Activated CD4-positive, alpha-beta T cell treated with anti-CD3 and anti-CD28 coated beads for 1 hour (primary cell): ENCODE measurements around the gene GASK1A.
"Not testable (repeated sequence)": the region's sequence is repeated elsewhere in the genome, so short reads cannot be mapped to it uniquely, and the experiment has no call there.

Experiments
- DNase-seq: peaks from one replicate; pipeline ENCODE4 v3.0.0-alpha.2; 2020

Gene GASK1A

DNA sequence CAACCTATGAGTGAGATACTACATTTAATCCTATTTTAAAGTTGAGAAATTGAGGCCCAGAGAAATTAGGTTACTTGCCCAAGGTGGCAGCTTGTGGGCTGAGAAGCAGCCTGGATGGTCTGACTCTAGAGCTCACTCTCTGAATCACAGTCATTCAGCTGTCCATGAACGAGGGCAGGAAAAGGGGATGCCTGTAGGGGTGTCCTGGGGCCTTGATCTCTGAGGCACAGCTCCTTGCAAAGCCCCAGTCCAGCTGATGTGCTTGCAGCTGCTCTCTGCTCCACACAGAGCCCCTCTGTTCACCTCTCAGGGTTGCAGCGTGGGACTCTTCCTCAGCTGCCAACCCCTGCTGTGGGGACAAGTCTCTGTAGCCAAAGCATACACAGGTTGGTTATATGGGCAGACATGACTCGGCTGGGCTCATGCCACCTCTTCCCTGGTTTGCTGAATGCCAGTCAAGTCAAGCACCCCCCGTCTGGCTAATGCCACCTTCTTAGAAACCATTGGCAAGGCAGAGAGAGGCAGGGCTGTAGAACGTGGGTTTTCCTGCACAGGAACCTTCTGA is 56.8 kb downstream of the GASK1A start:
- DNase-seq = no peak

DNA sequence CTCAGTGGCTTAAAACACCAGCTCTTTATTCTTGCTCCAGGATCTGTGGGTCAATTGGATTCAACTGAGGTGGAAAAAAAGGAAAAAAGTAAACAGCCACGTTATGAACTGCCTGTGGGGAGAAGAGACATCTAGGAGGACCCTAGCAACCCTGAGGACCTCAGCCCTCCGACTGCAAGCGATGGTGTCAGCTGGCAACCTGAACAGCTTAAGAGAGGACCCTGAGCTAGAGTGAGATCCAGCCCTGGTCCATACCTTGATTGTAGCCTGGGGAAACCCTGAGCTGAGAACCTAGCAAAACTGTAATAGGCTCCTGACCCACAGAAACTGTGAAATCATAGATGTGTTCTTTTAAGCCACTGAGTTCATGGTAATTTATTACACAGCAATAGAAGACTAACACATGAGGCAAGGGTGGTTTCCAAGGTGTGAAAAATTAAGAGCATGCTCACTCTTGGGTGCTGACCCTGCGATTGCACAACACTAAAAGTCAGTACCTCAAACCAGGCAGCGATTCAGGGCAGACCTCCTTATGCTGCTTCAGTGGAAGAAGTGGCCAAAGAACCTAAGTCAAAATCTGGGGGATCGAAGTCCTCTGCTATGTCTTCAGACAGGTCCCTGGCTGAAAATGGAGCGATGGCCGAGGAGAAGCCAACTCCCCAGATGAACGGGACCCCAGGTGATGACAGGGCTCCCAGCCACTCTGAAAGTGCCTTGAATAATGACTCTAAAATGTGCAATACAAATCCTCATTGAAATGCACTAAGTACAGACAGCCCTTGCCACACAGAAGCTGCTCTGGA is 57.7 kb downstream of the GASK1A start:
- no peak for DNase-seq

DNA sequence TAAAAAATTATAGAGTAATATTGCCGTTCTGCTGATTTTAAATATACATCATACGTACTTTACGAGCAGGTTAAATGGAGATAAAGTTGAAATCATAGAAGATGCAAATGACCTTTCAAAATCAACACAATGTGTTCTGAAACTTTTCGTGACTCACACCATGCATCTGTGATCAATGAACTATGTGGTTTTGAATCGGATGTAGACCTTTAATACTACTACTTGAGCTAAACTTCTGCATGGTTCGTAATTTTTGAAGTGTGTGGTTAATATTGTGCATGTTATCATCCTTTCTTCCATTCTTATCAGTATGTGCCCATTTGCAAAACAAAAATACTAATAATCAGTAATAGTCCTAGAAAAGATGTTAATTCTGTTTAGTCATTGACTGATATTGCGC is 58.9 kb downstream of the GASK1A start:
- no peak for DNase-seq

DNA sequence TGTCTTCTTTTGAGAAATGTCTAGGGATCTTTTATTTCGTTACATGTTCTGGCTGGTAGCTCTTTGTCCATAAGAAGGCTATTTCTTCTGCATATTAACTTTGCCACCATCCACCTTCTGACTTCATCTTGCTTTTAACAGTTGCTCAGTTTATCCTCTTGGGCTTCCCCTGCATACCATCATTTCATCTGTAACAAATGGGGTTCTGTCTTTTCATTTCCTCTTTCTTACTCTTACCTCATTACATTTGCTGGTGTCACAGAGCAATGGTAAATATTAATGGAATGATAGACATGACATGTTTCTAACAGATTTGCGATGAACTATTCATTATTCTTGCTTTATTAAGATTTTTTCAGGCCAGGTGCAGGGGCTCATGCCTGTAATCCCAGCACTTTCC is 62.4 kb downstream of the GASK1A start:
- DNase-seq = no peak

DNA sequence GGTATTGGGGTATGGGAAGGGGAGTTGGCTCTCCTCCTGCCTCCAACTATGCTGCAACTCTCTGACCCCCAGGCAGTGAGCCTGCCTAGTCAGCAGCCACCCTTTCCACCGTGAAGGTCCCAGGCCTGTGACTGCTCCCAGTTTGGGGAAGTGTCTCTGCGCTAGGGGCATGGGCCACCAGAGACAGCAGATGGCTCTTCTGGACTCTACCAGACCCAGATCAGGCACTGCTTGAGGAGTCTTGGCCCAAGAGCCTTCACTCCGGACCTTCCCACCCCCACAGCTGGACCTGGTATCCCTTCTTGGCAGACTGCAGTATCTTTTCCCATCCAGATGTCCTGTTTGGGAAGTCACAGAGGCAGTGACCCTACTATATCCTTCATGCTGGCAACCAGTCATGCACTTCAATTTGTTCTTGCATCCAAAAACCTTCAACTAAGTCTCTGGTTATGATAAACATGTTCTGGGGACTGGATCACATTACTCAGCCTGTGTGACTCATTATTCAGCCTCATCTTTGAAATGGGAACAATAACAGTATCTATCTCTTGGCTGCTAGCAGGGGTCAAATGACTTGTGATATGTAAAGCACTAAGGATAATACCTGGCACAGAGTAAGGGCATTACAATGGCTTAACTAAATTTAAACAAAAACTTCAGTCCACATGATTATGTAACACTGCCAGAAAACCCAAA is 64.1 kb downstream of the GASK1A start:
- no peak for DNase-seq

DNA sequence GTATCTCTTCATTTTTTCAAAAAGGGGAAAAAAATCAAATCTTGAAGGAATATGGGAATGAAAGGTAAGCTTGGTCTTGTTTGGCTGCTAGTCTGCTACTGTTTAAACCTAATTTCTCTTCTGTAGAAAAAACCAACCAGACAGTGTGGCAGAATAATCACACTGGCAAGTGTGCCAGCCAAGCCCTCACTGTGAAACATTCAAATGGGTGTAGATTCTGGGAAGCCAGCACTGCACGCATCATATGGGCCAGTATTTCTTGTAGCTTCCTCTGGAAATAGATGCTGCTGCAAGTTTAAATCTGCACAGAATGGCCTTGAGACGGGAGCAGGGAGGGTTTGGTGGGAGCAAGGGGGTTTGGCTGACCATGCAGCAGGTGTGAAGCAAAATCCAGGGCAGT is 64.7 kb downstream of the GASK1A start:
- no peak for DNase-seq

DNA sequence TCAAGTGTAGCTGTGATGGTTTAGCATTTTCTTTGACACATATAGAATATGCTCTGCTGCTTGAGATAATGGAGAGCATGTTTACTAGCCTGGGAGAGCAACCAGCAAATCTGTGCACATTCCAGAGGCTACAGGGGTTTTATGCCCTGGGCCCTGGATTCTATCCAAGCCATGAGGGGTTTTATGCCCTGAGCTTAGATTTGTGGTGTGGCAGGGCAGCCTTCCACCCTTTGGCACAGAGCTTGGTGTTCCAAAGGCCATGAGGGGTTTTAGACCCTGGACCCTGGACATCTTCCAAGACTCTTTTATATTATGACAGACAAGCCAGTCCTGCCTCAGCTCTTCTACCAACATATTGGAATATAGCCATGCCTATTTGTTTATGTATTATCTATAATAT is 66.0 kb downstream of the GASK1A start:
- not testable (repeated sequence) for DNase-seq

DNA sequence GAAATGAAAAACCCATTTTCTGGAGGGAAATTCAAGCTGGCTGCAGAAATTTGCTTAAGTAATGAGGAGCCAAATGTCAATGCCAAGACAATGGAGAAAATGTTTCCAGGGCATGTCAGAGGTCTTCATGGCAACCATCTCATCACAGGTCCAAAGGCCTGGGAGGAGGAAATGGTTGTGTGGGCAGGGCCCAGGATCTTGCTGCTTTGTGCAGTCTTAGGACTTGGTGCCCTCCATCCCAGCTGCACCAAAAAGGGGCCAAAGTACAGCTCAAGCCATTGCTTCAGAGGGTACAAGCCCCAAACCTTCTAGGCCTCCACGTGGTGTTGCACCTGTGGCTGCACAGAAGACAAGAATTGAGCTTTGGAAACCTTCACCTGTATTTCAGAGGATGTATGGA is 67.5 kb downstream of the GASK1A start:
- DNase-seq = no peak

DNA sequence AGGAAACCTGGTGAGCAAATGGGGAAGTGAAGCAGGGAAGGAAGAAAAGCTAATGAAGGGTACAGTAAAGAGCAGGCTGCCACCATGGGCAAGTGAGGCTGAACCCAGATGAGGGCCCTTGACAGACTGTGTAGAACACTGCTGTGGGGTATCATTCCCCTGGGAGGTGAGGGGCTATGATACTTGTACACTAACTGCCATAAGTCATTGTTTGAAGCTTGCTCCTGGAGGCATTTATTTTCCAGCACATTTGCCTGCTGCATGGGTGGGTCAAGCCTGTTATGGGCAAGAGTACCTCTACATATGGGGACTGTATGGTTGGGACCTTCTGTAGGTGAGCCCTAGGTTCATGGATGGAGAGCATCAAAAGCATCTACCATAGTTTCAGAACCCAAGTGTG is 69.4 kb downstream of the GASK1A start:
- no peak for DNase-seq

DNA sequence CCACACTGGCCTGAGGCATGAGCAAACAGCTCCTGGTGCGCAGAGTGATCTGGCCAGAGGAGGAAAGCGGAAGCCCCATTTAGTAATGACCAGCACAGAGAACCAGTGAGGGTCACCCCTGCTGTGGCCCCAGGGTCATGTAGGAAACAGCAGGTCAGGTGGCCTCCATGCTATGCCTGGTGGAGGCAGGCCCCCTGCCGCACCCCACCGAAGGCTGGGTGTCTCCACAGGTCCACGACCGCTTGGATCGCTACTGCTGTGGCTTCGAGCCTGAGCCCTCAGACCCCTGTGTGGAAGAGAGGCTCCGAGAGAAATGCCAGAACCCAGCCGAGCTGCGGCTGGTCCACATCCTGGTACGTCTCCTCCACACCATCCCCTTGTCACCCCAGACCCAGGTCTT is 74.2 kb downstream of the GASK1A start:
- no peak for DNase-seq

DNA sequence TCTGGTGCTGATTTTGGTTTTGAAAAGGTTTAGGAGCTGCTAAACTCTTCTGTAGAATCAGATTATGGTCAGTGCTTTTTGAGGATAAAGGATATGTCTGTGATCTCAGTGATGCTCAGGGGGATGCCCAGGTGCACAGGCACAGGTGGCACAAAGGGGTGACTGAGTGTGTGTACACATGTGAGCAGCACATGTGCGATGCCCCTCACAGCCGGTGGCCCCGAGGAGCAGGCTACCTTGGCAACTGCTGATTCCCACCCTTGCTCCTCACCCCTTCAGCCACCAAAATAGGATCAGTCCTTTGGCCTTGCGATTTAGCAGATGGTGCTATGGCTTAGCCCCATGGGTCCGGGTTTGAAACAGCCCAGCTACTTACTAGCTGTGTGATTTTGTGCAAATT is 75.6 kb downstream of the GASK1A start:
- no peak for DNase-seq

DNA sequence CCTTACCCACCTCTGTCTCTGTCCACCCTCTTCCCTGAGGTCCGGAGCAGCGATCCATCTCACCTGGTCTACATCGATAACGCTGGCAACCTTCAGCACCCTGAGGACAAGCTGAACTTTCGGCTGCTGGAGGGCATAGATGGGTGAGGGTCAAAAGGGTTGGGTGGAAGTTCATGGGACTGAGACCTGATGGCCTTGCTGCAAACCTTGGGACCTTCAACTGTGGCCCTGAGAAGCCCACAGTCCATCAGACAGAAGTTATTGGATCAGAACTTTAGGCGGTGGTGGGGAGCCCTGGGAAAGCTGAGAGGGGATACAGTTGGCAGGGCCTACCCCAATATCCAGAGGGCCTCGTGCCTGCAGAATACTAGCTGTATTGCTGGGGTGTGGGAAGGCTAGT is 76.3 kb downstream of the GASK1A start:
- DNase-seq = no peak

DNA sequence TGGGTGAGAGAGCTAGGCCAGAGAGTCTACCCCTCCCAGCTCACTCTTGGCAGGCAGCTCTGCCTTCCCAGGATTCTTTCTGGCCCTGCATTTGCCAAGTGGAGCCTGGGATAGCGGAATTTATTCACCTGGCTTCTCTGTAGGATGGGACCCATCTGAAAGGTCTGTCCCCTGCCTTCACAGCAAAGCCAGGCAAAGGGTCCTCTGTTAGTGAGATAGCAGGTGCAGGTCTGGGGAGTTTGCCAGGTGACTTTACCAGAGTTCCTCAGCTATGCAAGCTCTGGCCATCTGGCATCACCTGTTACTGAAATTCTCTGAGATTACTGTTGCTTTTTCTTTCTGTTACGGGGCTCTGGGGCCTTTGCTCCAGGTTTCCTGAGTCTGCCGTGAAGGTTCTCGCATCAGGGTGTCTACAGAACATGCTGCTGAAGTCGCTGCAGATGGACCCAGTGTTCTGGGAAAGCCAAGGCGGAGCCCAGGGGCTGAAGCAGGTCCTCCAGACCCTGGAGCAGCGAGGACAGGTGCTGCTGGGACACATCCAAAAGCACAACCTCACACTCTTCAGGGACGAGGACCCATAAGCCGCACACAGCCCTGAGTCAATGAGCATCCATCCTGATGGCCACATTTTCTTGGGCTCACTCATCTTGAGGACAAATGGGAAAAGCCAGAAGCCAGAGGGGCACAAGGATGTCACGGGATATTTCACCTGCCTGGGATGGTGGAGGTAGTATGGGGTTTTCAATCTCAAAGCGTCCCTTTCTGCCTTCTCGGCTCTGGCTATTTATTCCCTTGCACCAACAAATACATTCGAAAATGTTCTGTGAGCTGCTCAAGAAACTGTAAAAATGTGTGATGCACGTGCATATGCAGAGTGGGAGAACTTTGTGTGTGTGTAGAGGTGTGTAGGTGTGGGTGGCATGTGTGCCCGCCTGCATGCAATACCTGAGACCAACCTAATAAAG is 77.0 kb downstream of the GASK1A start:
- no peak for DNase-seq

DNA sequence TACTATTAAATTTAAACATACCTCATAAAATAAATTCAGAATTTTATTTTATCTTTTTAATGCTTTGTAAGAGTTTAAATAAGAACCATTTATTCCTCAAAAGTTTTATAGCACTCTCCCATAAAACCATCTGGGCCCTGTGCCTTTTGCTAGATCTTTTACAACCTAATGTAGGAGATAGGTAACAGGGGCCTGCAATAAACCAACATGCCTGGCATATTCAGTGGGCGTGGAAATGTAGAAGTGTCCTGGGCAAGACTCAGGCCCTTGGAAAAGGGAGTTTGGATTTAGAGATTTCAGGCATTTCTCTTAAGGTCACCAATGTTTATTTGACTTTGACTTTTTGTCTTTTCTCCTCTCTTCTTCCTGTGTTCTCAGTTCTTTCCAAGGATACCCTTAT is 80.3 kb downstream of the GASK1A start:
- DNase-seq = no peak

DNA sequence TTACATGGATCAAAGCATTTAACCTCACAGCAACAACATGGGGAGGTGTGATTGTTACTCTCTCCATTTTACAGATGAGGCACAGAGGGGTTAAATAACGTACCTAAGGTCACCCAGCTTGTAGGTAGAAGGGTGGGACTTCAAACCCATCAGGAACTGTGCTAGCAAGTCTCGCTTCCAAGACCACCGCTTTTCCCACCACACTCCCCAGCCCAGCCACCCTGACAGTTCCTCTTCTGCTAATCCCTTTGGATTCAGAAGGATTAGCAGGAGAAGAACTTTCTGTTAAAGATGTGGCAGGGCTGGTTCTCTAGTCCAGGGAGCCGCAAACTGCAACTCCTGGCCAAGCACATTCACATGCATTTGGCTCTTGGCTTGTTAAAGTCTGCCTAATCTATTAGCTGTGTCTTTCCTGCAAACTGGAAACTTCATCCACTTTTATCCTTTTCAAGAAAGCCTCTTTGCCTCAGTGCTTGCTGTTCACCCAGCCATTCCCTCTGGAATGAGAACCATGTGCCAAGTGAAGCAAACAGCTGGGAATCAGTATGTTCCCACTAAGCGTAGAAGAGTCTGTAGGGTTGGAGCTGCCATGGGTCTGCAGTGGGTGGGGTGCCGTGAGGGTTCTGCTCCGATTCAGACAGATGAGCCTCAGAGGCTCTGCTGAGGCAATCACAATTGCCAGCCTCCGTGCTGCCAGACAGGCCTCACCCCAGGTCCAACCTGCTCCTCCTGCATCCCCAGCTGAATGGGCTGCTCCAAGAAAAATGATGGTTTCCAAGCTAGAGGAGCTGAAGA is 82.2 kb downstream of the GASK1A start:
- no peak for DNase-seq

DNA sequence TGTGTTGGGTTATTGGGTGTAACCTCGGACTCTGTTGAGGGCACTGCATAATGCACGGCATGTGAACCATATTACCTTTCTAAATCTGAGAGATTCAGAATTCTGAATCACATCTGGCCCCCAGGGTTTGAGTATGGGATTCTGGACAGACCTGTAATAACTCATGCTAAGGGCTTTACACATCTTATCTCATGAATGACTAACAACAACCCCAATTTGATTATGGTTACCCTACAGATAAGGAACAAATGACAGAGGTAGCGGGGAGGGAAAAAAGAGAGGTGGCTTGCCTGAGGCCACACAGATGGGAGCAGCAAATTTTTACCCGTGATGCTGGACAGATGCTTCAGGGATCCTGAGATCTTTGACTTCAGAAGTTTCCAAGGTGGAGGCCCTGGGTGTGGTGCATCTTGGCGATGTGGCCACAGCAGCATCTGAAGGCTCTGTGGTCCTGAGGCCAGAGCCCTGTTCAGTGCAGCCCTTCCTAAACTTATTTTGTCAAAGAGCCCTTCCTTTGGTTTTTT is 83.0 kb downstream of the GASK1A start:
- no peak for DNase-seq

DNA sequence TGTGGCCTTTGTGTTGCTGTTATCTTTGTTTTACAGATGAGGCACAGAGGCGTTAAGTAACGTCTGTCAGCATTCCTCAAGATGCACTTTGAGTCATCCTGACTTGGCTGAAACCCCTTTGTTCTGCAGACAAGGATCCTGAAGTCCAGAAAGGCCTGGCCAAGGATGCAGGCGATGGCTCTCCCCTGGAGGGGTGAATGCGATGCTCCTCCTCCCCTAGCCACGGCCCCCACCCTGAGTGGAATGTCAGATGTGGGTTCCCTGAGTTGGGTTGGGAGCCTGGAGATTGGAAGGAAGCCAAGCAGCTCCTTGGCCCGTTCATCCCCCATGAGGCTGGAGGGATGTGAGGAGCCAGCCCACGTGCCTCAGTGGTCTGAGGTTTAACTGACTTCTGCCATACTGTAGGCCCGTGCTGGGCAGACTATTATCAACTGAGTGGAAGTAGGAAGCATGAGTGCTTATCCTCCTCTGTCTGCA is 83.5 kb downstream of the GASK1A start:
- DNase-seq = no peak

DNA sequence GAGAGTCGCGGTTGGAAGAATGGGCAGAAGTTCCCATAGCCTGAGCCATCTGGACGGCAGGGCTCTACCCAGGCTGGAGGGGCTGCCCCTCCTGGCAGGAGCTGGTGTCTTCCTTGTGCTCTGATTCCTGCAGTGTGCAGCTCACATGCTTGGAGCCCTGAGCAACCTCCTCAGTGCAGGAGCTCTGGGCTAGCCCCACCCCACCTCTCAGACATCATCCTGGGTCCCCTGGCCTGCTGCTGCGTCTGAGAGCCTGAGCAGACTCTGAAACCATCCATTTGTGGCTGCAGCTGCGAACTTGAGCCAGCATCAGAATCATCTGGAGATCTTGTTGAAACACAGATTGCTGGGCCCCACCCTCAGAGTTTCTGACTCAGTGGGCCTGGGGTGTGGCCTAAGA is 84.0 kb downstream of the GASK1A start:
- no peak for DNase-seq

DNA sequence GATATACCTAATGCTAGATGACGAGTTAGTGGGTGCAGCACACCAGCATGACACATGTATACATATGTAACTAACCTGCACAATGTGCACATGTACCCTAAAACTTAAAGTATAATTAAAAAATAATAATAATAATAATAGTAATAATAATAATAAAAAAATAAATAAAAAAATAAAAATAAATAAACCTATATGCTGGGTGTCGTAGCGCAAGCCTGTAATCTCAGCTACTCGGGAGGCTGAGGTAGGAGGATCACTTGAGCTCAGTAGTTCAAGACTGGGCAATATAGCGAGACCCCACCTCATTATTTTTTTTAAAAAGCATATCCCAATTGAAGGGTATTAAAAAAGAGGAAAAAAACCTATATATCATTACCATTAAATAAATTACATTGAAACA is 91.6 kb downstream of the GASK1A start:
- not testable (repeated sequence) for DNase-seq

DNA sequence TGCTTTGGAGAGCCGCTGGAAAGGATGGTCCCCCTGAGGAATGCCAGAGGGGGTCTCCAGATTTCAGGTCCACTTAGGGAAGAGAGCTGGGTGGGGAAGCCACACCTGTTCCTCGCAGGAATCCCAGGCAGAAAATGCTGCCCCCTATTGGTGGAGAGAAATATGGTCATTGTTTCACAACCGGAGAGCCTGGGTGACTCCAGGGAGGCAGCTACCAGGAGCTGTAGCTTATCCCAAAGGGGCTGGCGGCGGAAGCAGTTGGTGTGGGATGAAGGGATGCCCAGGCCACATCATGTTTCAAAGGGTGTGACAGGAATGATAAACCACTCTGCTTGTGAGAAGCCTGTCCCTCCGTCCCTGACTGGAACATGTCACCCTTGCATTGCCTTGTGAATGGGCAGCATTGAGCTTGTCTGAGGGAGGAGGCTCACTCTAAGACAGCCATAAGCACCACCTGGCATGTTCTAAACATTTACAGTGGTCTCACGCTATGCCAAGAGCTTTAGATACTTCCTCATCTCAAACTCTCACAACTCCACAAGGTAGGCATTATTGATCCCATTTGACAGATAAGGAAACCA is 92.3 kb downstream of the GASK1A start:
- DNase-seq = no peak

DNA sequence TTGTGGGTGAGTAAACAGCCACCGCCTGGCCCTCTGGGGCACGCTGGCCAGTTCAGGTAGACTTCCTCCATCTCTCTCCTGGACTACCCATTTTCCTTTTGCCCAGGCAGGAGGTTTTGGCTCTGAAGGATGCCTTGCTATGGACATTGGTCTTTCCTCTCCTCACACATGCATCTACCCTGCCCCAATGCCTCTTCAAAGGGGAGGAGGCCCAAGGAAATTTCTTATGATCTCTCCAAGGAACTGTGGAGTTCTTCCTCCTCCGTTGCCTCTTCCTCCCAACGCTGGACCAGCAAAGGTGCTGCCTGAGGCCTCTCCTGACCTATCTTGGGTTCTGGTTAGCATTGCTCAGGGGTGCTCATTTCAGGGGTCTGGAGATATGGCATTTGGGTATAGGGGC is 93.2 kb downstream of the GASK1A start:
- no peak for DNase-seq
